ENCODE measurements around the gene SLC52A3. TPM values are rescaled to one million over a fixed set of nuclear protein-coding genes. Genes with fewer than 3 reads are reported as not detected.
"Not testable (repeated sequence)": the region's sequence is repeated elsewhere in the genome, so short reads cannot be mapped to it uniquely, and the experiment has no call there.

Gene SLC52A3
- total and polyA plus RNA-seq, 2 donors (not counting 3 experiments of a cell fraction or from before 2014, with no cell fraction given): not detected

DNA sequence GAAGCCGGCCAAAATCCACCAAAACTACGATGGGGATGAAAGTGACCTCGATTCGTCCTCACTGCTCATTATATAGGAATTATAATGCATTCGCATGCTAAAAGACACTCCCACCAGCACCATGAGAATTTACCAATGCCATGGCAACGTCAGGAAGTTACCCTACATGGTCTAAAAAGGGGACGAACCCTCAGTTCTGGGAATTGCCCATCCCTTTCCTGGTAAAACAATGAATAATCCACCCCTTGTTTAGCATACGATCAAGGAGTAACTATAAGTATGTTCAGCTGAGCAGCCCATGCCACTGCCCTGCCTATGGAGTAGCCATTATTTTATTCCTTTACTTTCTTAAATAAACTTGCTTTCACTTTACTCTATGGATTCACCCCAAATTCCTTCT lies 45.1 kb upstream of the SLC52A3 start:
- intact Hi-C loops (cut with micrococcal nuclease): no loop called here
- no peak overlapping the region for H2AFZ ChIP-seq (ENCODE audit: low read depth, low read length)

DNA sequence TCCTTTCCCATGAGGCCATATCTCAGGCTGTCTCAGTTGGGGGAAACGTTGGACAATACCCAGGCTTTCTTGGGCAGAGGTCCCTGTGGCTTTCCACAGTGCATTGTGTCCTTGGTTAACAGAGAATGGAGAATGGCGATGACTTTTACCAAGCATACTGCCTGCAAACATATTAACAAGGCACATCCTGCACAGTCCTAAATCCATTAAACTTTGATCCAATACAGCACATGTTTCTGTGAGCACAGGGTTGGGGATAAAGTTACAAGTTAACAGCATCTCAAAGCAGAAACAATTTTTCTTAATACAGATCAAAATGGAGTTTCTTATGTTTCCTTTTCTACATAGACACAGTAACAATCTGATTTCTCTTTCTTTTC lies 44.1 kb upstream of the SLC52A3 start:
- H3K4me2 ChIP-seq (ENCODE audit: insufficient read depth, low read length); H3K4me3 ChIP-seq (replicated peaks in 1 of 3; ENCODE audit: insufficient read depth in 1 of 3, low read depth in 1 of 3, low read length in 3 of 3); POLR2A ChIA-PET; H3K27me3 ChIP-seq (ENCODE audit: control insufficient read depth in 2 of 2, insufficient read depth in 2 of 2, low read length in 2 of 2); H3K9ac ChIP-seq (replicated peaks; ENCODE audit: extremely low read depth, insufficient read depth, low read length); H3K4me1 ChIP-seq (ENCODE audit: control insufficient read depth, extremely low read depth, insufficient read depth, low read length); BruUV-seq (replicated peaks); H3K79me2 ChIP-seq (ENCODE audit: control insufficient read depth, insufficient read depth, low read length); intact Hi-C loops (cut with micrococcal nuclease); H3K9me1 ChIP-seq (replicated peaks; ENCODE audit: control insufficient read depth, extremely low read depth, insufficient read depth, low read length); dilution Hi-C loops (cut with MboI; ENCODE audit: extremely low pct_ligation_motif_present, low sequenced_read_pairs); H4K20me1 ChIP-seq (replicated peaks; ENCODE audit: control insufficient read depth, extremely low read depth, insufficient read depth, low read length); H3K27ac ChIP-seq (ENCODE audit: insufficient read depth, low read depth, low read length); FAIRE-seq; DNase-seq (ENCODE audit: low read depth, low spot score); H3K36me3 ChIP-seq (ENCODE audit: control insufficient read depth in 2 of 2, extremely low read depth in 1 of 2, insufficient read depth in 2 of 2, low read length in 2 of 2); H3K9me3 ChIP-seq (replicated peaks; ENCODE audit: control insufficient read depth, insufficient read depth, low read length); CTCF ChIA-PET; H2AFZ ChIP-seq (ENCODE audit: low read depth, low read length): not testable (repeated sequence)

More for the DNA sequence above, 45.1 kb upstream of the SLC52A3 start:
- Histone ChIP-seq H3K27ac (ENCODE audit: insufficient read depth, low read depth, low read length) (no peak overlapping the region), H3K36me3 (ENCODE audit: control insufficient read depth in 2 of 2, extremely low read depth in 1 of 2, insufficient read depth in 2 of 2, low read length in 2 of 2) (no peaks in the 10 kb centered on the region), H3K79me2 (ENCODE audit: control insufficient read depth, insufficient read depth, low read length) (no peaks in the 10 kb centered on the region), H3K27me3 (ENCODE audit: control insufficient read depth in 2 of 2, insufficient read depth in 2 of 2, low read length in 2 of 2) (peaks cover 2% of the 10 kb centered on the region in 2 experiments), H3K9me1 (replicated peaks; ENCODE audit: control insufficient read depth, extremely low read depth, insufficient read depth, low read length) (no peaks in the 10 kb centered on the region), H3K9me3 (replicated peaks; ENCODE audit: control insufficient read depth, insufficient read depth, low read length) (no peaks in the 10 kb centered on the region), H3K4me1 (ENCODE audit: control insufficient read depth, extremely low read depth, insufficient read depth, low read length) (no peaks in the 10 kb centered on the region), H4K20me1 (replicated peaks; ENCODE audit: control insufficient read depth, extremely low read depth, insufficient read depth, low read length) (no peaks in the 10 kb centered on the region), H3K4me3 (replicated peaks in 1 of 3; ENCODE audit: insufficient read depth in 1 of 3, low read depth in 1 of 3, low read length in 3 of 3) (no peak overlapping the region), H3K9ac (replicated peaks; ENCODE audit: extremely low read depth, insufficient read depth, low read length) (no peak overlapping the region), H3K4me2 (ENCODE audit: insufficient read depth, low read length) (no peak overlapping the region)
- no TSS peak for BruUV-seq (replicated peaks)
- no peak for TF ChIP-seq MYC (IDR thresholded peaks at IDR 0.05; ENCODE audit: low read depth, low read length)
- TF ChIP-seq FOS (IDR thresholded peaks at IDR 0.05; ENCODE audit: borderline replicate concordance, insufficient read depth, low read length): no peak
- TF ChIP-seq, protein P1, sequence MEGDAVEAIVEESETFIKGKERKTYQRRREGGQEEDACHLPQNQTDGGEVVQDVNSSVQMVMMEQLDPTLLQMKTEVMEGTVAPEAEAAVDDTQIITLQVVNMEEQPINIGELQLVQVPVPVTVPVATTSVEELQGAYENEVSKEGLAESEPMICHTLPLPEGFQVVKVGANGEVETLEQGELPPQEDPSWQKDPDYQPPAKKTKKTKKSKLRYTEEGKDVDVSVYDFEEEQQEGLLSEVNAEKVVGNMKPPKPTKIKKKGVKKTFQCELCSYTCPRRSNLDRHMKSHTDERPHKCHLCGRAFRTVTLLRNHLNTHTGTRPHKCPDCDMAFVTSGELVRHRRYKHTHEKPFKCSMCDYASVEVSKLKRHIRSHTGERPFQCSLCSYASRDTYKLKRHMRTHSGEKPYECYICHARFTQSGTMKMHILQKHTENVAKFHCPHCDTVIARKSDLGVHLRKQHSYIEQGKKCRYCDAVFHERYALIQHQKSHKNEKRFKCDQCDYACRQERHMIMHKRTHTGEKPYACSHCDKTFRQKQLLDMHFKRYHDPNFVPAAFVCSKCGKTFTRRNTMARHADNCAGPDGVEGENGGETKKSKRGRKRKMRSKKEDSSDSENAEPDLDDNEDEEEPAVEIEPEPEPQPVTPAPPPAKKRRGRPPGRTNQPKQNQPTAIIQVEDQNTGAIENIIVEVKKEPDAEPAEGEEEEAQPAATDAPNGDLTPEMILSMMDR (IDR thresholded peaks at IDR 0.05; ENCODE audit: extremely low read depth in 1 of 2, insufficient read depth in 1 of 2, low read depth in 1 of 2, low read length in 2 of 2): no peak
- TF ChIP-seq POLR2AphosphoS5 (IDR thresholded peaks at IDR 0.05; ENCODE audit: insufficient read depth, low read depth, low read length): no peak
- no peak for TF ChIP-seq POLR2A (IDR thresholded peaks at IDR 0.05; ENCODE audit: low read depth, low read length)
- TF ChIP-seq JUN (IDR thresholded peaks at IDR 0.05; ENCODE audit: borderline replicate concordance, insufficient read depth, insufficient read length, low read depth): no peak
- no peak for TF ChIP-seq MAX (IDR thresholded peaks at IDR 0.05; ENCODE audit: insufficient read depth, insufficient read length)
- no peak for TF ChIP-seq EZH2 (IDR thresholded peaks at IDR 0.05; ENCODE audit: borderline replicate concordance, low read depth, low read length, severe bottlenecking)
- no peak for TF ChIP-seq GATA2 (IDR thresholded peaks at IDR 0.05; ENCODE audit: insufficient read depth, insufficient read length, low read depth, low read length)
- ChIA-PET CTCF (interaction anchor here (7.3 kb wide), 1 partner anchor 143 kb away, joined by 441 read pairs; no protein-coding TSS in a partner anchor), POLR2A (no interaction called here)
- dilution Hi-C loops (cut with MboI; ENCODE audit: extremely low pct_ligation_motif_present, low sequenced_read_pairs): no loop called here
- DNase-seq (ENCODE audit: low read depth, low spot score): no peak
- FAIRE-seq: no peak

- H3K4me1 ChIP-seq (ENCODE audit: control insufficient read depth, extremely low read depth, insufficient read depth, low read length); H3K9me3 ChIP-seq (replicated peaks; ENCODE audit: control insufficient read depth, insufficient read depth, low read length); H3K9me1 ChIP-seq (replicated peaks; ENCODE audit: control insufficient read depth, extremely low read depth, insufficient read depth, low read length); dilution Hi-C loops (cut with MboI; ENCODE audit: extremely low pct_ligation_motif_present, low sequenced_read_pairs); CTCF ChIA-PET; H4K20me1 ChIP-seq (replicated peaks; ENCODE audit: control insufficient read depth, extremely low read depth, insufficient read depth, low read length); H3K36me3 ChIP-seq (ENCODE audit: control insufficient read depth in 2 of 2, extremely low read depth in 1 of 2, insufficient read depth in 2 of 2, low read length in 2 of 2); DNase-seq (ENCODE audit: low read depth, low spot score); H3K9ac ChIP-seq (replicated peaks; ENCODE audit: extremely low read depth, insufficient read depth, low read length); FAIRE-seq; POLR2A ChIA-PET; intact Hi-C loops (cut with micrococcal nuclease); H3K27ac ChIP-seq (ENCODE audit: insufficient read depth, low read depth, low read length); H3K79me2 ChIP-seq (ENCODE audit: control insufficient read depth, insufficient read depth, low read length); H3K4me3 ChIP-seq (replicated peaks in 1 of 3; ENCODE audit: insufficient read depth in 1 of 3, low read depth in 1 of 3, low read length in 3 of 3); BruUV-seq (replicated peaks); H3K4me2 ChIP-seq (ENCODE audit: insufficient read depth, low read length); H3K27me3 ChIP-seq (ENCODE audit: control insufficient read depth in 2 of 2, insufficient read depth in 2 of 2, low read length in 2 of 2); H2AFZ ChIP-seq (ENCODE audit: low read depth, low read length): not testable (repeated sequence)
These were observed 43.6 kb upstream of the SLC52A3 start for GRCh38 chr20:811776-812434.
